GM21737 (cell line): Measurements from ENCODE around the gene ZYG11B.
"Not testable (repeated sequence)": the region's sequence is repeated elsewhere in the genome, so short reads cannot be mapped to it uniquely, and the experiment has no call there.

ENCODE experiments used
- ATAC-seq: cut with Tn5 transposase; IDR thresholded peaks from one replicate; pipeline ENCODE4 v1.9.1; 2021; ENCODE audit warnings: mild to moderate bottlenecking, moderate library complexity; ENCODE audit not compliant: unreplicated experiment

The ZYG11B gene

GRCh38 chr1:52842643-52843310 lies 116.5 kb downstream of the ZYG11B start, which contains the start of gene ZYG11A:
ZYG11A (plus strand) TSS chr1:52842760; CDS start chr1:52842884, 124 bp downstream.
- ATAC-seq, result peak; percentile 86

- ATAC-seq, result not testable (repeated sequence)
Measured at GRCh38 chr1:52845119-52845518, 118.9 kb downstream of the ZYG11B start.

DNA sequence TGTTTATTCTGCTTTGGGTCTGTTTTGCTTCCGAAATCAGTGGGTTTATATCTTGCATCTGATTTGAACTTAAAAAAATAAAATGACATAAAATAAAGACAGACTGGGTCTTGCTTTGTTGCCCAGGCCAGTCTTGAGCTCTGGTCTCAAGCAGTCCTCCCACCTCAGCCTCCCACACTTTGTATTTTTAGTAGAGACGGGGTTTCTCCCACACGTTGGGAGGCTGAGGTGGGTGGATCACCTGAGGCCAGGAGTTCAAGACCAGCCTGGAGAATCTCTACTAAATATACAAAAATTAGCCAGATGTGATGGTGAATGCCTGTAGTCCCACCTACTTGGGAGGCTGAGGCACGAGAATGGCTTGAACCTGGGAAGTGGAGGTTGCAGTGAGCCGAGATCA lies 122.2 kb downstream of the ZYG11B start:
- ATAC-seq, result no peak

GRCh38 chr1:52850951-52851350 lies 124.7 kb downstream of the ZYG11B start:
- ATAC-seq, result no peak

- no peak for ATAC-seq
Measured at GRCh38 chr1:52852854-52853253, 126.6 kb downstream of the ZYG11B start.

GRCh38 chr1:52855584-52855983 lies 129.3 kb downstream of the ZYG11B start:
- ATAC-seq, result no peak

DNA sequence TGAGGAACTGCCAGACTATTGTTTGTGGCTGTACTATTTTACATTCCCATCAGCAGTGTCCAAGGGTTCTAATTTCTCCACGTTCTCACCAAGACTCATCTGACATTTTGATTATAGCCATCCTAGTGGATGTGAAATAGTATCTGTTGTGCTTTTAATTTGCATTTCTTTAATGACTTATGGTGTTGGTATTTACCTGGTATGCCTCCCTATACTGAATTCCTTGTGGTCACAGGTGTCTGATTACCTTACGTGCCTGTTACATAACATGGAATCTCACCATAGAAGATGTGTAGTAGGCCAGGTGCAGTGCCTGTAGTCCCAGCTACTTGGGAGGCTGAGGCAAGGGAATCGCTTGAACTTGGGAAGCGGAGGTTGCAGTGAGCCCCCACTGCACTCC lies 129.8 kb downstream of the ZYG11B start:
- ATAC-seq, result no peak

DNA sequence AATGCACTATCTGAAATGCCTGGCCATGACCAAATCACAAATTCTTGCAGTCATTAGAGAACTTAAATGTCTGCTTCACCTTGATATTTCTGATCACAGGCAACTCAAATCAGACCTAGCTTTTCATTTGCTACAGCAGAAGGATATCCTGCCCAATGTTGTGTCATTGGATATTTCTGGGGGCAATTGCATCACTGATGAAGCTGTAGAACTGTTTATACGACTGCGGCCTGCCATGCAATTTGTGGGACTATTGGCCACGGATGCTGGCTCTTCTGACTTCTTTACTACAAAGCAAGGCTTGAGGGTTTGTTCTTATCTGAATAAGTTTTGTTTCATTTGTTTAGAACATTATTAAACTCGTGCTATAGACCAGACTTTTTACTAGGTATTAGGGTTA lies 131.2 kb downstream of the ZYG11B start:
- ATAC-seq, result no peak

GRCh38 chr1:52862666-52863458 lies 136.6 kb downstream of the ZYG11B start:
- no peak for ATAC-seq

DNA sequence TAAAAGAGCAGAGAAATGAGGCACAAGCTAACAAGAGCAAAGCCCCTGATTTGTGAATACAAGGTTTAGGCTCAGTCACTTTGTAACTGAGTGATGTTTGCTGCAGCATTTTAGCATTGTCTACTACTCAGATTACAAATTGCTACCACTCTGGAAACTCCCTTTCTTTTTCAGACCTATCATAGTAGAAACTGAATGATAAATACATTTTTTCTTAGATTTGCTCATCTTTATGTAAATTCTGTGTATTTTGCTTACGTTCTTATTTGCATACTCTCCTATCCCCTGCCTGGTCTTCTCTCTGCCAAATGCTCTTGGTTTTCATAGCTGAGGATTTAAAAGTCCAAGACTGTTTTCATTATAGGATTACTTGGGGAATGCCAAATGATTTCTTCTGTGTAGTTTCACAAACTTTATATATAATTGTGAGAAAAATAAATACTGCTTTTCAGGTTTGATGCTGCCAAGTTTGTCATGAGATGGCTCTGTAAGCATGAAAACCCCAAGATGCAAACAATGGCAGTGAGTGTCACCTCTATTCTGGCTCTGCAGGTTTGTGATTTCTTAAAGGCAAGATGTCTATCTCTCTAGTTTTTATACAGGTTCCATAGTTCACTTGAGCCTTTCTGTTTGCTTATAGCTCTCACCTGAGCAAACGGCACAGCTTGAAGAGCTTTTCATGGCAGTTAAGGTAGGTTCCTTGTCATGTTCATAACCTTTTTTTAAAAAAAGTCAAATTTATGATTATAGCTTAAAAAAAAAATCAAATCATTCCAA lies 141.0 kb downstream of the ZYG11B start:
- peak; percentile 91 for ATAC-seq

GRCh38 chr1:52869727-52870126 lies 143.5 kb downstream of the ZYG11B start:
- not testable (repeated sequence) for ATAC-seq

- ATAC-seq, result no peak
Measured at GRCh38 chr1:52876843-52877242, 150.6 kb downstream of the ZYG11B start.
